Brain microvascular endothelial cell (primary cell): ENCODE results near the gene ELFN1.

Source experiments
- DNase-seq: peaks from one replicate; pipeline ENCODE4 v3.0.0-alpha.2; 2020
- H3K27ac ChIP-seq: fragments of 250-450 bp; sonication (Bioruptor Pico); 2 replicates; pipeline ENCODE4 v1.5.1; 2020; ENCODE audit warnings: mild to moderate bottlenecking, moderate library complexity
- H3K27me3 ChIP-seq: fragments of 250-450 bp; sonication (Bioruptor Pico); replicated peaks from 2 replicates; pipeline ENCODE4 v1.5.1; 2020; ENCODE audit warnings: mild to moderate bottlenecking
- H3K36me3 ChIP-seq: fragments of 250-450 bp; sonication (Bioruptor Pico); replicated peaks from 2 replicates; pipeline ENCODE4 v1.5.1; 2020; ENCODE audit warnings: mild to moderate bottlenecking
- H3K4me3 ChIP-seq: 2 replicates; pipeline ENCODE4 v1.5.1; 2011; ENCODE audit warnings: low read depth, mild to moderate bottlenecking, control low read depth, low read length, moderate library complexity
- CTCF ChIP-seq: IDR thresholded peaks from 2 replicates; pipeline ENCODE4 v1.5.1; 2011; ENCODE audit warnings: low read depth, mild to moderate bottlenecking, moderate library complexity, low read length, control low read depth, inconsistent platforms; ENCODE audit errors: missing control alignments
- in situ Hi-C: cut with HindIII; loops from 2 replicates; pipeline ENCODE4 v1.10.0; 2017; ENCODE audit warnings: low sequenced_read_pairs, low pct_ligation_motif_present

Gene ELFN1

DNA sequence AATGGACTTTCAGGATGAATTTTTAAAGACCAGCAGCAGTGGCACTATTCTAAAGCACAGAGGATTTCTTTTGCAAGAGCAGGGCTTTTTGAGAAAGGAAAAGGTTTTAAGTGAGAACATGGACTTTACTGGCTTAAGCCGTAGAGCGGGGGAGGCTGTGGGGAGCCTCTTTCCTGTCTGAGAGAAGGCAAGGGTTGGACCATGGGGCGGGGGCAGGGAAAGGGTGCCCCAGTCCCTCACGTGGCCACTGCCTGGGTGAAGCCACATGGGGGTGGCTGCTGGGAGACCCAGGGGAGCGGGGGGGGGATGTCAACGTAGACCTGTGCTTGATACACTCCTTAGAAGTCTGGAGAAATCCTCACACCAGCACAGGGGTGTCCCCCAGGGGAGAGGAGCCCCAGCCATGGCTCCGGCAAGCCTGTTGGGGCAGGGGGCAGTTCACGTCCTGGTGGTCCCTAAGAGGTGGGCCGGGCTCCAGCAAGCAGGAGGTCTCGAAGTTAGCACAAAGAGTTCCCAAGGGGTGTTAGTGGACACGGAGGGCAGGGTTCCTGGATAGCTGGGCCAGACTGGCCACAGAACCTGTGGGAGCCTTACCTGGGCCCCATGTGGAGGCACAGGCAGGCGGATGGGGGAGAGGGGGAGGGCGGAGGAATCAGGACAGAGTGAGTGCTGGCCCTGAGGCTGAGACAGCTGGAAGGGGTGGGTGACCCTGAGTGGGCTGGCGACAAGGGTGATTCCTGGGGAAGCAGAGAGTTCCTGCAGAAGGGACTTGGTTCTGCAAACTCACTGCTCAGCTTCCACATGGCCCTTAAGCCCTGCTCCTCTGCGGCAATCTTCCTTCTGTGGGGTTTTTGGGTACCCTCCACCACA, 36.9 kb upstream of the ELFN1 start:
- no peaks in the 10 kb centered on the region for H3K36me3 ChIP-seq
- H3K4me3 ChIP-seq: no peak overlapping the region
- H3K27me3 ChIP-seq: no peaks in the 10 kb centered on the region
- H3K27ac ChIP-seq: no peak overlapping the region
- TF ChIP-seq CTCF: no peak
- no peak for DNase-seq
- in situ Hi-C loops: no loop called here

DNA sequence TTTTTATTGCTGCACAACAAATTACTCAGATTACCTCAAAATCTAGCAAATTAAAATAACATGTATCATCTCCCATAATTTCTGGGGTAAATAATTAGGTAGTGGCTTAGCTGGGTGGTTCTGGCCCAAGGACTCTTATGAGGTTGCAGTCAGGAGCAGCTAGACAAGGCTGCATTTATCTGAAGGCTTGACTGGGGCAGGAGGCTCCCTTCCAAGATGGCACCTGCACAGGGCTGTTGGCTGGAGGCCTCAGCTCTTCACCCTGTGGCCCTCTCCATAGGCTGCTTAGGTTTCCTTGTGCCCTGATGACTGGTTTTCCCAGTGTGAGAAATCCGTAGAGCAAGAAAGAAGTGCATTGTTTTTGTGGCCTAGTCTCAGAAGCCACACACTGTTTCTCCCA, 34.7 kb upstream of the ELFN1 start:
- no peak for TF ChIP-seq CTCF
- DNase-seq: no peak
- in situ Hi-C loops: no loop called here
- no peaks in the 10 kb centered on the region for H3K36me3 ChIP-seq
- H3K4me3 ChIP-seq: no peak overlapping the region
- H3K27ac ChIP-seq: no peak overlapping the region
- H3K27me3 ChIP-seq: no peaks in the 10 kb centered on the region

GRCh38 chr7:1637155-1637554, 32.9 kb upstream of the ELFN1 start:
- DNase-seq: no peak
- Histone ChIP-seq H3K27me3 (peaks cover under 1% of the 10 kb centered on the region), H3K36me3 (no peaks in the 10 kb centered on the region), H3K27ac (no peak overlapping the region), H3K4me3 (no peak overlapping the region)
- TF ChIP-seq CTCF: no peak
- in situ Hi-C loops: no loop called here

DNA sequence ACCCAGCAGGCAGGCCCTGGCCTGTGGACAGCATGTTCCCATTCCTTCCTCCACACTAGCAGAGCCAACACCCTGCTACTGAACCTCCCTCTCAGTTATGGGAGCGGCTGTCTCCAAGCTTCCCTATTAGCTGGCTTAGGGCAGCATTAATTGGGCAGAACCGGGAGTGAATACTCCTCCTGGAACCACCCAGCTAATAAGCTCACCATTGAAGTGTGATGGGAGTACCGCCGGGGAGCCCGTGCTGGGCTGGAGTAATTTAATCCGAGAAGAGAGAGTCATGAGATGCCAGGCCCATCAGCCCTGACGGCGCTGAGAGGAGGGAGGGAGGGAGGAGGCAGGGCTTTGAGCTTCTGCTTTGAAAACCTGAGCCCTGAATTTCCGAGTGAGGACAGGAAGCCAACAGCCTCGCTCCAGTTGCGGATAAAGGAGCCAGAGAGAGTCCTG, 31.8 kb upstream of the ELFN1 start:
- peaks cover 4% of the 10 kb centered on the region for H3K27me3 ChIP-seq

DNA sequence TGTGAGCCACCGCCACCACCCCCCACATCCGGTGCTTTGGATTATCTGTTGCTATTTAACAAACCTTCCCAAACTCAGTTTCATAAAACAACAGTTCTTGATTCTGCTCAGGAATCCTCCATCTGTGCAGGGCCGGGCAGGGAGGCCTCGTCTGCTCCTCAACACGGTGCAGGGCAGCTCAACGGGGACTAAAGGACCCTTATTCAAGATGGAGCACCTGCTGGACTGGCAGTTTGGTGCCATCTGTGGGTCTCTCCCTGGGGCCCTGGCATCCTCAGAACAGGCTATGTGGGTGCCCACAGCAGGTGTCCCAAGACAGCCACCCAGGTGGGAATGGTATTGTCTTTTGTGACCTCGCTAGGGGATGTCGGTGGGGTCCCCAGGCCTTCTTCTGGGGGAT, 31.0 kb upstream of the ELFN1 start:
- in situ Hi-C loops: no loop called here
- no peak for TF ChIP-seq CTCF
- peaks cover 4% of the 10 kb centered on the region for H3K27me3 ChIP-seq

More for the DNA sequence above, 31.8 kb upstream of the ELFN1 start:
- TF ChIP-seq CTCF: no peak
- in situ Hi-C loops: no loop called here
- no peak overlapping the region for H3K27ac ChIP-seq
- no peaks in the 10 kb centered on the region for H3K36me3 ChIP-seq
- no peak overlapping the region for H3K4me3 ChIP-seq
- DNase-seq: no peak

GRCh38 chr7:1639532-1640175, 30.4 kb upstream of the ELFN1 start:
- Histone ChIP-seq H3K27me3 (peaks cover 4% of the 10 kb centered on the region), H3K27ac (no peak overlapping the region), H3K4me3 (no peak overlapping the region), H3K36me3 (no peaks in the 10 kb centered on the region)
- TF ChIP-seq CTCF: no peak
- in situ Hi-C loops: no loop called here
- DNase-seq: no peak

More for the DNA sequence above, 31.0 kb upstream of the ELFN1 start:
- Histone ChIP-seq H3K4me3 (no peak overlapping the region), H3K27ac (no peak overlapping the region), H3K36me3 (no peaks in the 10 kb centered on the region)
- no peak for DNase-seq
